COLO829 (cell line): ENCODE results near the gene RAB44.

ENCODE experiments used
- DNase-seq: peaks from one replicate; pipeline ENCODE4 v3.0.0; 2012; ENCODE audit warnings: low spot score

Gene RAB44

DNA sequence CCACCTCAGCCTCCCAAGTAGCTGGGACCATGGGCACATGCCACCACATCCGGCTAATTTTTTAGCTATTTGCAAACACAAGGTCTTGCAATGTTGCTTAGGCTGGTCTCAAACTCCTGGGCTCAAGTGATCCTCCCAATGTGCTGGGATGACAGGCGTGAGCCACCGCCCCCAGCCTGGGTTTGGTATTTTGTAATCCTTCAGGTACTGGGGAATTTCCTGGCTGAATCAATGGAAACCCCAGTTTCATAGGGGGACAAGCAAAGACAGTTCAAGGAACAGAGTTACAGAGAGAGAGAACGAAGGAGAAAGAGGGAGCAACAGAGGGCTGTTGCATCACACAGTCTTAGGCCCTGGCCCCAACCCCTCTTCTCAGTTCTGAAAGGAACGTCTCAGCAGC, 35.7 kb downstream of the RAB44 start:
- DNase-seq: no peak

DNA sequence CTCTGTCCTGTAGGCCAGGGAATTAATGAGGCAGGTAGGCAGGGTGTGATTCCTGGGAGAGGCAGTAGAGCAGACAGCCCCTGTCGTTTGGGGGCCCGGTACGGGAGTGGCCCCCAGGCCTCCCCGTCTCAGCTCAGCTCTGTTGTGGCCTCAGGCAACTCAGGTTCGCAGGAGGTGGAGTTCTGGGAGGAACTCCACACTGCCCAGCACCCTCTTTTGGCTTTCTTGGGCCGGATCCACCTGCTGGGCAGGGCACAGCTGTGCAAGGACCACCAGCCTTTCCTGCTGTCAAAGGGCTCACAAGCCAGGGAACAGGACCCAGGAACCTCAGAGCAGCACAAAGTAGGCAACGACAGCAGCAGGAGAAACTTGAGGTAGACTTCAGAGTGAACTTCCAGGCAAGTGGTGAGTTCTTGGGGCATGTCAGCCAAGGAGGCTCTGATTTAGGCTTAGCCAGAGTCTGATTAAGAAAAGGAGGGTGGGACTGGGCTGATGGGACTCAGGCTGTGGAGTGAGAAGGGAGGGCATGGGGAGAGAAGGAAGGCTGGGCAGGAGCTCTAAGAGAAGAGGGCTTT, 36.9 kb downstream of the RAB44 start:
- no peak for DNase-seq

GRCh38 chr6:36735110-36736071, 37.8 kb downstream of the RAB44 start:
- DNase-seq: no peak

DNA sequence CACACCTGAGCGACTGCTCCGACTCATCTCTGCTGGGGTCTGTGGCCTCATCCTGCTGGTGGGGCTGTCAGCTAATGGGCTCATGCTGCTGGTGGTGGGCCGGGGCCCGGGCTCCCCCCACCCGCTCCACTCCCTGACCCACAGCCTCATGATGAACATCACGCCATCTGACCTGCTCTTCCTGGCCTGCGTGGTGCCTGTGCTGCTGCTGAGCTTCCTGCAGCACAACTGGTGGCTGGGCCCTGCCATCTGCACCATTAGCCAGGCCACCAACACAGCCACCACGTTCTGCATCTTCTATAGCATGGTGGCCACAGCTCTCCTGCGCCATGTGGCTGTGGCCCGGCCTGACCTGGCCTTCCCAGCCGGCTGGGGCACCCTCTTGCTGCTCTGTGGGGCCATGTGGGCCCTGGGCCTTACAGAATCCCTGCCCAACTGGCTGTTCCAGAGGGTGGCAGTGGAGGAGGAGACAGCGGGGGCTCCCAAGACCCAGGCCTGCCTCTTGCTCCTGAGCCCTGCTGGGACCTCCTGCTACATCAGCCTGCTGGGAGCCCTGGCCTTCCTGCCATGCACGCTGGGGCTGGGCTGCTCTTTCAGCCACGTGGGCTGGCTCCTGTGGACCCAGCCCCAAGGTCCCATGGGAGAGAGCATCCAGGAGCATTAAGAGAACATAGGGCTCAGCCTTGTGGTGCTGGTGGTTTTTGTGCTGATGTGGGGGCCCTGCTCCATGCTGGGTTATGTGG, 39.6 kb downstream of the RAB44 start:
- no peak for DNase-seq

DNA sequence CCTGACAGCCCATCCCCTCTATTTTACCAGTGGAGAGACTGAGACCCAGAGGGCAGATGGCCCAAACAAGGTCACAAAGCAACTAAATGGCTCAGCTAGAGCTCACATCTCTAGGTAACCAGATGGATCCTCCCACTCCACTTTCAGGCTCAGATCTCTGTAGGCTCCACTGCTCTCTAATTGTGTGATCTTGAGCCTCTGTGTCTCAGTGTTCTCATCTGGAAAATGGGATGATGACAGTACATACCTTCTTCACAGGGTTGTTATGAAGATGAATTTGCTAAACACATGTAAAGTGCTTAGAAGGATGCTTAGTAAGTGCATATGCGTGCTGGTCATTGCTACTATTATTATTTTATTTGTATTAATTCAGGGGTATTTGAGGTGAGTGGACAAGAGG, 40.5 kb downstream of the RAB44 start:
- no peak for DNase-seq

DNA sequence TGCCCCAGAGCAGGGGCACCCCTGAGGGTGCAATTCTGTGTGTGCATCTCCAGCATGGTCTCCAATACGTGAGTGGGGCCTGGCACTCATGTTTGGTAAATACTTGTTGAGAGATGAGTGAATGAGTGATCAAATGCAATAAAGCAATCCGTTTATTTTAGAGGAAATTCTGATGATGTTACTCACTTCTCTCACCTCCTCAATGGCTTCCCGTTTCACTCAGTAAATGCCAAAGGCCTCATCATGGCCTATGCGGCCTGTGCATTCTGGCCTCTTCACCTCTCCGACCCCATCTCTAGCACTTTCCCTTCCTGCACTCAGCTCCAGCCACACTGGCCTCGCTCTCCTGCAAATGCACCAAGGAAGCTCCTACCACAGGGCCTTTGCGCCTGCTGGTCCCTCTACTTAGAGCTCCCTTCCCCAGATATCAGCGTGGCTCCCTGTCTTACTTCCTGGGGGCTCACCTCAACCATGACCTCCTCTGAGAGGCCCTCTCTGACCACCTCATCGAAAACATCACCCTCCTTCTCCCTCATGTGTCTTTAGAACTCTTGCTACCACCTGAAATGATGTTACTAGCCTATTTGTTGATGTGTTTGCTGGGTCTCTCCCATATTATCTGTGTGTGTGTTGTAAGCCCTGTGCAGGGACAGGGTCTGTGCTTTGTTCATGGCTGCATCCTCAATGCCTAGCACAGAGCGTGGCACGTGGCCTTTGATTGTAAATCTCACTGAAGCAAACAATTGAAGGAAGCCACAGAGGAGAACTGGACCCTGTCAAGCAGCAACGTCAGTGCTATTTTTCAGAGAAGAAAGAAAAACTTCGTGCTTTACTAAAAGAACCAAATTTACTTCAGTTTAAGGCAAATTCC, 42.6 kb downstream of the RAB44 start:
- no peak for DNase-seq

DNA sequence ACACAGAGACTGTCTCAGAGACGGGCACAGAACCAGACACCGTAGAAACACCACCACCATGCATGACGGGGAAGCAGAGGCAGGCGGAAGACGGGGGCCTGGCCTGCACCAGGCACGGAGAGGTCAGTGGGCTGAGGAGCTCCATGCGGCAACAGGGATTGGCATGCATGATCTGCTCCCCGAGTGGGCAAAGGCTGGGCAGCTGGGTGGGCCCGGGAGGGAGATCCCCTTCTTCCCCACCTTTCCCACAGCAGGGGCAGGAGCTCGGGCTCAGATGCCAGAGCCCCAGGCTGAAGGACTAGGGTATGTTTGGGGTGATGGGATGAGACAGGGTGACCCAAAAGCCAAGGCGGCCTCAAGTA, 43.2 kb downstream of the RAB44 start:
- DNase-seq: no peak

DNA sequence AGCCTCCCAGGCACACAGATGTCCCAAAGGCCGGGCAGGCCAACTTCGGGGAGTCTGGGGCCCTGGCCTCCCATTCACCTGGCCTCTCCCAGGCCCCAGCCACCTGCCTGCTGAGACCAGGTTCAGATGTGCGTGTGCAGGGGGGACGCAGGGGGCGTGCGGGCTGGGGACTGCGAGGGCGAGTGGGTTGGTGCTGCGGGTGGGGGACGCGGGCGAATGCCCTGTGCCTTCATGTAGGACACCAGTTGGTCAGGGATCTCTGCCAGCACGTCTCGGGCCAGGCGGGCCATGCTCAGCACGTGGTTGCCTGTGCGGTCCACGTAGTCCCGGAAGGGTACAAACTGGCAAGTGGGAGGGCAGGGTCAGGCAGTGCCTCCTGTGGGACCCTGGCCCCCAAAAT, 44.5 kb downstream of the RAB44 start:
- DNase-seq: no peak

- no peak for DNase-seq
Observed at GRCh38 chr6:36743032-36743431, 45.4 kb downstream of the RAB44 start.

DNA sequence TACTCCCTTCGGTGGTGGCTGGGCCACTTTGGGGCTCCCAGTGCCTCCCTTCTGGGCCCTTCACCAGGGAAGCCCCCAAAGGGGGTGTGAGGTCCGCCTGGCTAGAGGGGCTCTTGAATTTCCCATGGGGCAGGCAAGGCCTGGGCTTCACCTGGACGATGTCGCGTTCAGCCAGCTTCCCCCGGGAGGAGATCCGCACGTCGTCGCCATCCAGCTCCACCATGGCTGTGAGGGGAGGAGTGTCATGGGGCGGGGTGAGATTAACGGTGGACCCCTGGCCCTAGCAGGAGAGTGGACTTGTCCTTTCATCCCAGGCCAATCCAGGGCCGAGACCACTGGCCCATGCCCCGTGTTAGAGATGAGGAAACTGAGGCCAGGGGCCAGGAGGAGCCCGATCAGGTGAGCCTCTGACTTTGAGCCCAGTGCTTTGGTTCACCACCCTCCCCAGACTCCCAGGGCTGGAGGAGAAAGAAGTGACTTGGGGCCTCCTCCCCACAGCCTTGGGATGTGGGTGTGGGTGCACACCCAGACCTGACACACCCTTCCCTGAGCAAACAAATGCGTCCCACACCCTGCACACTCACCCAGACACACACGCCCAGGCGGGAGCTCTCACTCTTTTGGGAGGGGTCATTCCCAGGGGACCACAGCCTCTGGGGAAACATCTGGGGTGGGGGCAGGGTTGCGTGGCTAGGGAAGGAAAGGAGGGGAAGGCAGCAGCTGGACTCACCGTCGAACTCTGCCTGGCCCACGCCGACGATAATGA, 46.1 kb downstream of the RAB44 start:
- DNase-seq: no peak

DNA sequence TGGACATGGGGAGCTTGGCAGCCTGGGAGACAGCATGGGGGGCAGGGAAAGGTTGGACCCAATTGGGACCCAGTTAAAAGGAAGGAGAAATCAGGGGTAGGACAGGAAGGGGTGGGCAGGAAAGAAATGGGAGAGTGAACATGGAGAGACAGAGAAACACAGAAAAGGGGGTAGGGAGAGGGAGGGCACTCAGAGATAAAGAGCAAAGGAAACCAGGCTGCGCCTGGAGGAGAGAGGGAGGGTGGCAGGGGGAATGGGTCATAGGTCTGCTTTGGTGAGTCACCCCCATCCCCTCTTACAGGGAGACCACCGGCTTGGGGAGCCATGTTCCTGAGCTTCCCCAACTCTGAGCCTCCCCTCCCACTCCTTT, 46.7 kb downstream of the RAB44 start:
- no peak for DNase-seq

- DNase-seq: no peak
Observed at GRCh38 chr6:36745283-36745682, 47.7 kb downstream of the RAB44 start.

- DNase-seq: no peak
Observed at GRCh38 chr6:36745836-36746235, 48.2 kb downstream of the RAB44 start.

- DNase-seq: no peak
Observed at GRCh38 chr6:36746251-36746650, 48.6 kb downstream of the RAB44 start.

DNA sequence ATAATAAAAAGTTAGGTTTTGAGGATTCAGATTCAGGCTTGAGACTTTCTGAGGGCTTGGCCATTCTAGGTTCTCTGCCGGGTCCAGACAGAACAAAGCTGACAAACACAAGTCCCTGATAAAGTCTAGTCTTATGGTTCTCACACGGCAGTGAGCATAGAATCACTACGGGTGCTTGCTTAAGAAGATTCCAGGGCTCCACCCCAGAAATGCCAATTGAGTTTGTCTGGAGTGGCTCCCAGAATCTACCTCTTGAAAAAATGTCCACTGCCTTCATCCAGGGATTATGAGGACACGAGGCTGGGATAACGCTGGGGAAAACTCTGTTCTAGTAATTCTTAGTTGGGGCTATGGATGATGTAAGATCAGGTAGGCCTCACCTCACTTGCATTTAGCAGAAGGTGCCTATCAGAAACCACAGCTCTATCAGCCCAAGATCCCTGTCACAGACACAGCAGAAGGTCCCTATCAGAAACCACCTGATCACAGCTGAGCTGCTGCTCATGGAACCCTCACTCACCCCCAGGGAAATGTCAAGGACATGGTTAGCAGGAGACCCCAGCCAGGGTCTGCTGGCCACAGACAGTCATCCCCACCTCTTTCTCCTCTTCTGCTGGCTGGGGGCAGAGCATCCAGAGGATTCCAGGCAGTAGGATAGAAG, 52.3 kb downstream of the RAB44 start:
- no peak for DNase-seq

DNA sequence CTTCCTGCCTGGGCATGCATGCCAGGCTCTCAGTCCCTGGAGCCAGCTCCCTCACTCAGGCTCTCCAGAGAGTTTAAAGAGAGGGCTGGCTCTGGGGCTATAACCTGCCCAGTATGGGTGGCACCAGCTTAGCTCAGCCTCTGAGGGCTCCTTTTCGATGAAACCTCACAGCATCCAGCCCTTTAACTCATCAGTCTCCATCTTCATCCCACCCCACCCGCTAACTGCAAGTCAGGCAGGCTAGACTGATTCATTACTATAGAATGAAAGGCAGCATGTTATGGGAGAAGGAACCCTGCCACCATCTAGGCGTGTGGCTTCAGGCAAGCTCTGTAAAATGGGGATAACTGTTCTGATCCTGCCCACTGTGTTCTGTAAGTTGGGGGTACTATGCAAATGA, 53.5 kb downstream of the RAB44 start:
- DNase-seq: no peak

GRCh38 chr6:36751833-36752186, 54.2 kb downstream of the RAB44 start:
- no peak for DNase-seq

DNA sequence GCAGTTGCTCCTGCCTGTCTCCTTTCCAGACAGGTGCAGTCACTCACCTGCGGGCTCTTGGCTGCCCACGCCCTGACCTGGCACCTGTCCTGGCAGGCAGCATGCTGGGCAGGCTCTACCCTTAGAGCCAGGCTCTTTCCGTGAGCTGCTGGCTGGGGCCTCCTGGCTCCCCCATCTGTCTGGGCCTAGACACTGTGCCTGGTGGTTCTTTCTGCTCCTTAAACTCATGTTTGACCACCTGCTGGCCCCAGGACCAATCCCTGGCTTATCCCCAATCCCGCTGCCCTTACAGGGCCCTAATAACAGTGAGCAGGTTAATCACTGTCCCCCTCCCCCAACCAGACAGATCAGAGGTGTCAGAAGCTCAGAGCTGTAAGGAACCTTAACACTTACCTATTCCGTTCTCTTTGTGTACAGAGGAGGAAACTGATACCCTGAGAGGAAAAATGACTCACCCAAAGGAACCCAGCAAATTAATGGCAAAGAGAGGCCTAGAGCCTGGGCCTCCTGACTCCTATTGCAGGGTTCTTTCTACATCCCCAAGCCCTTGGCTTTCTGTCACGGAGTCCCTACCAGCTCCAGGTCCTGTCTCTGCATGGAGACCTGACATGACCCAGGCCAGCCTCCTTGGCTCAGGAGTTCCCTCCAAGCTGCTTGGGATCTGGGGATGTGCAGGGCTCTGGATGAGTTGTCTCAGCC, 54.7 kb downstream of the RAB44 start:
- no peak for DNase-seq

- DNase-seq: no peak
Observed at GRCh38 chr6:36752886-36753506, 55.4 kb downstream of the RAB44 start.
